ENCODE results near the gene METTL9. TPM values are rescaled to one million over a fixed set of nuclear protein-coding genes. Genes with fewer than 3 reads are reported as not detected.

Gene METTL9
- total and polyA plus RNA-seq, 4 donors = 9.3 to 57.3 (median 17.2) TPM

GRCh38 chr16:21703589-21704174 is 104.3 kb downstream of the METTL9 start:
- Histone ChIP-seq H3K4me1 (ENCODE audit: control insufficient read depth in 4 of 4, insufficient read depth in 4 of 4, low read length in 3 of 4) (peaks cover 0 to 4% (median 0%) of the 10 kb centered on the region in 4 donors), H3K9ac (ENCODE audit: low read depth in 1 of 2, low read length in 2 of 2) (no peak overlapping the region), H3K36me3 (ENCODE audit: control insufficient read depth in 4 of 4, insufficient read depth in 3 of 4, low read depth in 1 of 4, low read length in 3 of 4) (no peaks in the 10 kb centered on the region), H3K27me3 (ENCODE audit: control insufficient read depth in 4 of 4, insufficient read depth in 4 of 4, low read length in 3 of 4) (no peaks in the 10 kb centered on the region), H3K9me3 (ENCODE audit: control insufficient read depth in 4 of 4, low read length in 3 of 4) (no peaks in the 10 kb centered on the region), H3K27ac (ENCODE audit: low read depth in 1 of 2, low read length in 2 of 2) (no peak overlapping the region), H3K4me3 (ENCODE audit: low read depth in 1 of 3, low read length in 3 of 3) (no peak overlapping the region)
- WGBS = 75% methylated on average over 5 of the region's 5 CpGs
- DNase-seq (ENCODE audit: low spot score) = no peak
- TF ChIP-seq RAD21 (IDR thresholded peaks at IDR 0.05) (no peak), ZBTB33 (IDR thresholded peaks at IDR 0.05) (no peak), NR2F2 (IDR thresholded peaks at IDR 0.05) (no peak), GABPA (IDR thresholded peaks at IDR 0.05 in 1 of 2, conservative IDR thresholded peaks at IDR 0.05 in 1 of 2) (no peak), REST (IDR thresholded peaks at IDR 0.05) (no peak), TAF1 (conservative IDR thresholded peaks at IDR 0.05) (no peak), ATF3 (IDR thresholded peaks at IDR 0.05) (no peak), HNF4A (conservative IDR thresholded peaks at IDR 0.05) (no peak), HNF4G (IDR thresholded peaks at IDR 0.05) (no peak), JUND (IDR thresholded peaks at IDR 0.05) (no peak), SP1 (IDR thresholded peaks at IDR 0.05) (no peak), RXRA (IDR thresholded peaks at IDR 0.05) (no peak), MAX (IDR thresholded peaks at IDR 0.05) (no peak), CTCF (IDR thresholded peaks at IDR 0.05; ENCODE audit: low read depth, low read length, missing input control) (no peak), YY1 (IDR thresholded peaks at IDR 0.05) (no peak), FOXA2 (IDR thresholded peaks at IDR 0.05) (no peak), EGR1 (IDR thresholded peaks at IDR 0.05; ENCODE audit: low read depth in 2 of 2) (no peak), FOXA1 (IDR thresholded peaks at IDR 0.05) (no peak)
